ENCODE results near the gene GDPD1.

GRCh38 chr17:59181481-59181880, 38.8 kb upstream of the GDPD1 start:
- TF ChIP-seq CTCF (IDR thresholded peaks at IDR 0.05; ENCODE audit: low read depth, low read length, poor library complexity, severe bottlenecking), result no peak
- no peak for TF ChIP-seq EZH2phosphoT487 (IDR thresholded peaks at IDR 0.05; ENCODE audit: borderline replicate concordance, low read length)

Measured in DOHH2 (cell line).